Fibroblast of lung (primary cell): Measurements from ENCODE around the gene ZSWIM6. TPM values are rescaled to one million over a fixed set of nuclear protein-coding genes. Genes with fewer than 3 reads are reported as not detected.

Source experiments
- DNase-seq, 2 donors: peaks; one replicate each; pipeline versions ENCODE4 v3.0.0 to v3.0.0-alpha.2; 2010; ENCODE audit warnings: low read depth in 2 of 2
- H2AFZ ChIP-seq: 2 replicates; pipeline ENCODE4 v1.5.1; 2012; ENCODE audit warnings: low read length, control low read depth, inconsistent platforms
- H3K27ac ChIP-seq: 2 replicates; pipeline ENCODE4 v1.5.1; 2011; ENCODE audit warnings: low read length, control low read depth; ENCODE audit not compliant: insufficient read depth
- H3K27me3 ChIP-seq: 2 replicates; pipeline ENCODE4 v1.5.1; 2011; ENCODE audit warnings: mild to moderate bottlenecking, low read length; ENCODE audit not compliant: control insufficient read depth, insufficient read depth
- H3K36me3 ChIP-seq: 2 replicates; pipeline ENCODE4 v1.5.1; 2011; ENCODE audit warnings: low read length; ENCODE audit not compliant: control insufficient read depth, insufficient read depth
- H3K4me1 ChIP-seq: 2 replicates; pipeline ENCODE4 v1.5.1; 2011; ENCODE audit warnings: low read length; ENCODE audit not compliant: control insufficient read depth, insufficient read depth; ENCODE audit errors: extremely low read depth
- H3K4me2 ChIP-seq: 2 replicates; pipeline ENCODE4 v1.5.1; 2011; ENCODE audit warnings: low read length, control low read depth; ENCODE audit not compliant: insufficient read depth; ENCODE audit errors: extremely low read depth
- H3K4me3 ChIP-seq, 4 experiments: fragments of 200-600 bp in 1 of 4; sonication (generic) in 1 of 4; replicated peaks in 1 of 4; 2 replicates each; pipeline ENCODE4 v1.5.1; 2011 to 2016; ENCODE audit warnings: low read length in 4 of 4, low read depth in 3 of 4, mild to moderate bottlenecking in 3 of 4, control low read depth in 2 of 4, inconsistent platforms in 1 of 4, mixed read lengths in 1 of 4; ENCODE audit not compliant: insufficient read depth in 1 of 4; ENCODE audit errors: control extremely low read depth in 1 of 4
- H3K79me2 ChIP-seq: 2 replicates; pipeline ENCODE4 v1.5.1; 2012; ENCODE audit warnings: mild to moderate bottlenecking, low read length, inconsistent platforms; ENCODE audit not compliant: control insufficient read depth, insufficient read depth
- H3K9ac ChIP-seq: 2 replicates; pipeline ENCODE4 v1.5.1; 2011; ENCODE audit warnings: mild to moderate bottlenecking, low read length, control low read depth; ENCODE audit not compliant: insufficient read depth
- H3K9me3 ChIP-seq: 2 replicates; pipeline ENCODE4 v1.5.1; 2012; ENCODE audit warnings: low read depth, low read length; ENCODE audit not compliant: control insufficient read depth, insufficient read depth
- H4K20me1 ChIP-seq: 2 replicates; pipeline ENCODE4 v1.5.1; 2011; ENCODE audit warnings: low read length; ENCODE audit not compliant: control insufficient read depth, insufficient read depth; ENCODE audit errors: extremely low read depth
- EZH2 ChIP-seq: IDR thresholded peaks from 2 replicates; pipeline ENCODE4 v1.5.1; 2012; ENCODE audit warnings: low read length, control low read depth, mild to moderate bottlenecking; ENCODE audit errors: missing control alignments
- polyA plus RNA-seq, 2 donors: library from polyadenylated mRNA; depleted of rRNA in 1 of 2; stranded (reverse) in 1 of 2; unstranded in 1 of 2; fragments of >200 nt; gene quantifications; 2 replicates each; pipeline ENCODE4 v1.2.1, GENCODE V29; 2011 to 2012; ENCODE audit warnings: missing spikeins in 1 of 2
- total RNA-seq: library from RNA; depleted of rRNA; stranded (reverse); fragments of >200 nt; gene quantifications from 2 replicates; pipeline ENCODE4 v1.2.1, GENCODE V29; 2014
- TF ChIP-seq, protein P1 (sequence below), 2 donors: IDR thresholded peaks in 1 of 2; conservative IDR thresholded peaks in 1 of 2; 1 replicate in 1 of 2; 2 replicates in 1 of 2; pipeline ENCODE4 v1.5.1; 2011 to 2012; ENCODE audit warnings: low read length in 2 of 2, control low read depth in 1 of 2, inconsistent platforms in 1 of 2, low read depth in 1 of 2, mild to moderate bottlenecking in 1 of 2

ZSWIM6 gene
- total and polyA plus RNA-seq, 2 donors (not counting 1 experiment from before 2014, with no cell fraction given): 23.5 to 26.6 TPM

DNA sequence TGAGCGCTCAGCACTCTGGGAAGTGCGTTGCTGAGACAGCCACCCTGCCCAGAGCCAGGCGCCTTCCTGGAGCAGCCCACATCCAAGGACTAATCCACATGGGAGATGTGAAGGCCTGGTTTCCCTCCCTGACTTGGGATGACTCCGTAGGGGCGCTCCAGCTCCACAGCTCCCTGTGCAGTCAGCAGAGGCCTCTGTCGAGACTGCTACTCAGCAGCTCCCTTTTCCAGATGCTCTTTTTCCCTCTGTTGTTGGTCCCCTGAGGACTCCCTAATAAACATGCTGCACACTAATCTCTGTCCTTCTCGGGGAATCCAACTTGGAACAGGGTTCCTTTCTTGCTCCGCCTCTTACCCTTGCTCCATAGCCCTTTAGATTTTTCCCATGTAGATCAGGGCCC is 237.3 kb downstream of the ZSWIM6 start:
- H3K4me2 ChIP-seq: no peak overlapping the region
- no peaks in the 10 kb centered on the region for H3K79me2 ChIP-seq
- TF ChIP-seq EZH2: no peak
- TF ChIP-seq, protein P1, sequence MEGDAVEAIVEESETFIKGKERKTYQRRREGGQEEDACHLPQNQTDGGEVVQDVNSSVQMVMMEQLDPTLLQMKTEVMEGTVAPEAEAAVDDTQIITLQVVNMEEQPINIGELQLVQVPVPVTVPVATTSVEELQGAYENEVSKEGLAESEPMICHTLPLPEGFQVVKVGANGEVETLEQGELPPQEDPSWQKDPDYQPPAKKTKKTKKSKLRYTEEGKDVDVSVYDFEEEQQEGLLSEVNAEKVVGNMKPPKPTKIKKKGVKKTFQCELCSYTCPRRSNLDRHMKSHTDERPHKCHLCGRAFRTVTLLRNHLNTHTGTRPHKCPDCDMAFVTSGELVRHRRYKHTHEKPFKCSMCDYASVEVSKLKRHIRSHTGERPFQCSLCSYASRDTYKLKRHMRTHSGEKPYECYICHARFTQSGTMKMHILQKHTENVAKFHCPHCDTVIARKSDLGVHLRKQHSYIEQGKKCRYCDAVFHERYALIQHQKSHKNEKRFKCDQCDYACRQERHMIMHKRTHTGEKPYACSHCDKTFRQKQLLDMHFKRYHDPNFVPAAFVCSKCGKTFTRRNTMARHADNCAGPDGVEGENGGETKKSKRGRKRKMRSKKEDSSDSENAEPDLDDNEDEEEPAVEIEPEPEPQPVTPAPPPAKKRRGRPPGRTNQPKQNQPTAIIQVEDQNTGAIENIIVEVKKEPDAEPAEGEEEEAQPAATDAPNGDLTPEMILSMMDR (conservative IDR thresholded peaks at IDR 0.05 in 1 of 2, IDR thresholded peaks at IDR 0.05 in 1 of 2; ENCODE audit: low read depth in 1 of 2, low read length in 2 of 2): no peak
- no peaks in the 10 kb centered on the region for H3K36me3 ChIP-seq
- H4K20me1 ChIP-seq: no peaks in the 10 kb centered on the region
- no peaks in the 10 kb centered on the region for H3K9me3 ChIP-seq
- H3K27ac ChIP-seq: no peak overlapping the region
- H2AFZ ChIP-seq: no peak overlapping the region
- no peak for DNase-seq
- no peak overlapping the region for H3K4me3 ChIP-seq
- no peak overlapping the region for H3K9ac ChIP-seq
- peaks cover 4% of the 10 kb centered on the region for H3K27me3 ChIP-seq
- H3K4me1 ChIP-seq: no peaks in the 10 kb centered on the region

DNA sequence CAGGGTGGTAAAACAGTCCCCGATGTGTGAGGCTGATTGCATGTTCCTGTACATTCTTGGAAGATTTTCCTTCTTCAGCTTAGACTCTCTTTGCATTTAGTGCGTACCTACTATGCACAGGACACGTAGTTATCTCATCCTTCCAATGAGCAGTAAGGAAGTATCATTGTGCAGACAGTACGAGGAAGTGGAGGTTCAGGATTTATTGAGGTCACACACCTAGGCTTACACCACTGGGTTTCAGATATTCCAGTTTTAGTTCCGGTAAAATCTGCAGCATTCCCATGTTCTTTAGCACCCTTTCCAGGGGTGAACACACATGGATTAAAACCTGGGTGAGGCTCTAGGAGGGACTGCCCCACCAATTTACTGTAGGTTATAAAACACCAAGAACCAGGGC is 238.7 kb downstream of the ZSWIM6 start:
- Histone ChIP-seq H3K9ac (no peak overlapping the region), H3K4me3 (no peak overlapping the region), H3K9me3 (no peaks in the 10 kb centered on the region), H3K4me1 (peaks cover 3% of the 10 kb centered on the region), H3K36me3 (no peaks in the 10 kb centered on the region), H3K27me3 (peaks cover 2% of the 10 kb centered on the region), H3K4me2 (no peak overlapping the region), H3K79me2 (no peaks in the 10 kb centered on the region), H4K20me1 (no peaks in the 10 kb centered on the region), H3K27ac (no peak overlapping the region), H2AFZ (no peak overlapping the region)
- no peak for DNase-seq
- TF ChIP-seq EZH2: no peak
- TF ChIP-seq, protein P1 (conservative IDR thresholded peaks at IDR 0.05 in 1 of 2, IDR thresholded peaks at IDR 0.05 in 1 of 2; ENCODE audit: low read depth in 1 of 2, low read length in 2 of 2): no peak

DNA sequence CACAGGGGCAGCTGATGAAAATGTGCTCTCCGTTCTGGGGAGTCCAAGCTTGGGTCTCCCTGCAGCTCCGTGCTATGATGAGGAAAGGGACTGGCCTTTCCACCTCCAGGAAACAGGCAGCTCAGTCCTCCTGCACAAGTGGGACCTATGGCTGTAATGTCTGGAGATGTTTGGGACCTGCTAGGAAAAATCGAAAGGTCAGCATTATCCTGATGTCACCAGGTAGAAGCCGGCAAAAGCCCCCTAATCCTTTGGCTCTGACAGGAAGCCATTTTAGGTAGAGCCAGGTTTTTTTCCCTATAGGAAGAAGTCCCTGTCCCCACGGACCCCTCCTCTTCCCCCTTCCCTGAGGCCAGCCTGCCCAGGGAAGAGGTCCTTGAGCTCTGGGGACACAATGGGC is 240.9 kb downstream of the ZSWIM6 start:
- DNase-seq: no peak
- H3K4me1 ChIP-seq: peaks cover 3% of the 10 kb centered on the region

More for the DNA sequence above, 240.9 kb downstream of the ZSWIM6 start:
- Histone ChIP-seq H3K36me3 (no peaks in the 10 kb centered on the region), H3K4me3 (no peak overlapping the region), H2AFZ (no peak overlapping the region), H3K27ac (no peak overlapping the region), H3K79me2 (no peaks in the 10 kb centered on the region), H3K9ac (no peak overlapping the region), H3K4me2 (no peak overlapping the region), H4K20me1 (no peaks in the 10 kb centered on the region), H3K27me3 (no peaks in the 10 kb centered on the region), H3K9me3 (no peaks in the 10 kb centered on the region)
- TF ChIP-seq EZH2: no peak
- TF ChIP-seq, protein P1 (conservative IDR thresholded peaks at IDR 0.05 in 1 of 2, IDR thresholded peaks at IDR 0.05 in 1 of 2; ENCODE audit: low read depth in 1 of 2, low read length in 2 of 2): no peak
